WTC11 (cell line): ENCODE data around the gene MARVELD1. TPM values are rescaled to one million over a fixed set of nuclear protein-coding genes. Genes with fewer than 3 reads are reported as not detected.

Experiments
- ATAC-seq: fragments of 200-7000 bp; cut with Tn5 transposase; 2 replicates; pipeline ENCODE4 v1.10.0; 2021; ENCODE audit warnings: mild to moderate bottlenecking, moderate library complexity
- CTCF ChIA-PET: fragments of 300-600 bp; sonication (Branson Sonifier 250); formaldehyde crosslinking; loops from one replicate; lab custom pipeline; 2021; ENCODE audit warnings: antibody characterized with exemption; lab: Charles Lee
- POLR2A ChIA-PET: fragments of 350-600 bp; sonication (Branson Sonifier 250); formaldehyde crosslinking; loops from one replicate; lab custom pipeline; 2021; ENCODE audit warnings: antibody characterized with exemption; lab: Charles Lee
- DNase-seq: peaks from one replicate; pipeline ENCODE4 v3.0.0; 2021; ENCODE audit warnings: low spot score
- H3K27ac Mint-ChIP-seq: 2 replicates; pipeline ENCODE4 v1.8.0; 2021; ENCODE audit warnings: mixed read lengths
- H3K27me3 Mint-ChIP-seq: 2 replicates; pipeline ENCODE4 v1.8.0; 2021; ENCODE audit warnings: low read depth, mild to moderate bottlenecking, moderate library complexity, mixed read lengths
- H3K36me3 Mint-ChIP-seq: 2 replicates; pipeline ENCODE4 v1.8.0; 2021; ENCODE audit warnings: mixed read lengths
- H3K4me1 Mint-ChIP-seq: 2 replicates; pipeline ENCODE4 v1.8.0; 2022; ENCODE audit warnings: mixed read lengths
- H3K4me3 Mint-ChIP-seq: 2 replicates; pipeline ENCODE4 v1.8.0; 2021; ENCODE audit warnings: mild to moderate bottlenecking, moderate library complexity, mixed read lengths
- H3K9me3 Mint-ChIP-seq: 2 replicates; pipeline ENCODE4 v1.8.0; 2021; ENCODE audit warnings: mixed read lengths
- ATF1 ChIP-seq: sonication (generic); formaldehyde crosslinking; IDR thresholded peaks from 2 replicates; pipeline ENCODE4 v1.8.1; 2023; ENCODE audit warnings: mild to moderate bottlenecking, moderate library complexity, missing genetic modification reagents
- FOXK1 ChIP-seq: sonication (generic); formaldehyde crosslinking; IDR thresholded peaks from 2 replicates; pipeline ENCODE4 v1.8.0; 2022; ENCODE audit warnings: mild to moderate bottlenecking, moderate library complexity, missing genetic modification reagents
- GTF2I ChIP-seq: fragments of 250-450 bp; sonication (Bioruptor Pico); conservative IDR thresholded peaks from 2 replicates; pipeline ENCODE4 v1.4.0; 2021; ENCODE audit warnings: mild to moderate bottlenecking
- HMGXB4 ChIP-seq: sonication (generic); formaldehyde crosslinking; IDR thresholded peaks from 2 replicates; pipeline ENCODE4 v1.8.1; 2023; ENCODE audit warnings: mild to moderate bottlenecking, moderate library complexity, missing genetic modification reagents
- JUN ChIP-seq: sonication (generic); formaldehyde crosslinking; IDR thresholded peaks from 2 replicates; pipeline ENCODE4 v1.8.0; 2023; ENCODE audit warnings: mild to moderate bottlenecking, missing genetic modification reagents
- KAT7 ChIP-seq: sonication (generic); formaldehyde crosslinking; IDR thresholded peaks from 2 replicates; pipeline ENCODE4 v1.8.1; 2023; ENCODE audit warnings: missing genetic modification reagents, mild to moderate bottlenecking, borderline replicate concordance
- MXD4 ChIP-seq: fragments of 250-450 bp; sonication (Bioruptor Pico); IDR thresholded peaks from 2 replicates; pipeline ENCODE4 v1.8.0; 2021; ENCODE audit warnings: mild to moderate bottlenecking, moderate library complexity, borderline replicate concordance
- SMAD4 ChIP-seq: sonication (generic); formaldehyde crosslinking; IDR thresholded peaks from 2 replicates; pipeline ENCODE4 v1.8.0; 2022; ENCODE audit warnings: mild to moderate bottlenecking, missing genetic modification reagents
- TP53 ChIP-seq: sonication (generic); formaldehyde crosslinking; IDR thresholded peaks from 2 replicates; pipeline ENCODE4 v1.8.1; 2023; ENCODE audit warnings: mild to moderate bottlenecking, missing genetic modification reagents
- USF2 ChIP-seq: sonication (generic); formaldehyde crosslinking; IDR thresholded peaks from 2 replicates; pipeline ENCODE4 v1.8.1; 2023; ENCODE audit warnings: mild to moderate bottlenecking, missing genetic modification reagents, moderate library complexity
- ZBTB21 ChIP-seq: sonication (generic); formaldehyde crosslinking; IDR thresholded peaks from 2 replicates; pipeline ENCODE4 v1.8.1; 2023; ENCODE audit warnings: mild to moderate bottlenecking, missing genetic modification reagents, borderline replicate concordance
- total RNA-seq: library from RNA; stranded (reverse); gene quantifications from 3 replicates; pipeline ENCODE4 v1.2.3, GENCODE V29; 2021
- TF ChIP-seq, protein P1 (sequence below): sonication (generic); formaldehyde crosslinking; IDR thresholded peaks from 2 replicates; pipeline ENCODE4 v1.8.0; 2023; ENCODE audit warnings: missing genetic modification reagents, mild to moderate bottlenecking, borderline replicate concordance
- TF ChIP-seq, protein P2 (sequence below): fragments of 200-600 bp; IDR thresholded peaks from 2 replicates; pipeline ENCODE4 v1.8.0; 2022; ENCODE audit warnings: antibody characterized with exemption
- TF ChIP-seq, protein P3 (sequence below): sonication (generic); formaldehyde crosslinking; IDR thresholded peaks from 2 replicates; pipeline ENCODE4 v1.8.0; 2022; ENCODE audit warnings: mild to moderate bottlenecking, missing genetic modification reagents
- TF ChIP-seq, protein P4 (sequence below): sonication (generic); formaldehyde crosslinking; conservative IDR thresholded peaks from 2 replicates; pipeline ENCODE4 v1.8.1; 2022; ENCODE audit warnings: mild to moderate bottlenecking, missing genetic modification reagents
- TF ChIP-seq, protein P5 (sequence below): sonication (generic); formaldehyde crosslinking; IDR thresholded peaks from 2 replicates; pipeline ENCODE4 v1.8.0; 2022; ENCODE audit warnings: mild to moderate bottlenecking, missing genetic modification reagents
- TF ChIP-seq, protein P6 (sequence below): sonication (generic); formaldehyde crosslinking; IDR thresholded peaks from 2 replicates; pipeline ENCODE4 v1.8.1; 2023; ENCODE audit warnings: mild to moderate bottlenecking, missing genetic modification reagents
- TF ChIP-seq, protein P7 (sequence below): sonication (generic); formaldehyde crosslinking; IDR thresholded peaks from 2 replicates; pipeline ENCODE4 v1.8.0; 2022; ENCODE audit warnings: mild to moderate bottlenecking, missing genetic modification reagents
- TF ChIP-seq, protein P8 (sequence below): sonication (generic); formaldehyde crosslinking; IDR thresholded peaks from 2 replicates; pipeline ENCODE4 v1.8.0; 2023; ENCODE audit warnings: missing genetic modification reagents

The MARVELD1 gene
- total RNA-seq, 1 experiment from 2014 or later = 37.7 TPM

GRCh38 chr10:97736403-97736901 lies 22.9 kb downstream of the MARVELD1 start:
- peaks cover 10% of the 10 kb centered on the region for H3K4me1 Mint-ChIP-seq
- peak overlapping the region; percentile 87 for H3K4me3 Mint-ChIP-seq
- peaks cover 32% of the 10 kb centered on the region for H3K36me3 Mint-ChIP-seq
- peaks cover 14% of the 10 kb centered on the region for H3K9me3 Mint-ChIP-seq
- ATAC-seq (peak; percentile 4), DNase-seq (no peak)
- CTCF ChIA-PET = interaction anchor here (0.8 to 4.8 kb wide), 14 partner anchors 8 to 96 kb away, joined by 3 to 36 read pairs (median 4); partner anchors contain the start of gene AVPI1
- POLR2A ChIA-PET = interaction anchor here (0.8 to 1.5 kb wide), 6 partner anchors 22 to 335 kb away, joined by 3 to 17 read pairs (median 4); partner anchors contain the start of genes AVPI1, MARVELD1 and RRP12
- TF ChIP-seq ZBTB21 (CRISPR knock-in tag) (no peak), GTF2I (CRISPR knock-in tag) (no peak), KAT7 (no peak), SMAD4 (CRISPR knock-in tag) (no peak), HMGXB4 (CRISPR knock-in tag) (no peak), ATF1 (CRISPR knock-in tag) (no peak), MXD4 (no peak), FOXK1 (no peak), TP53 (no peak), JUN (CRISPR knock-in tag) (no peak), USF2 (CRISPR knock-in tag) (no peak)
- TF ChIP-seq, protein P1, sequence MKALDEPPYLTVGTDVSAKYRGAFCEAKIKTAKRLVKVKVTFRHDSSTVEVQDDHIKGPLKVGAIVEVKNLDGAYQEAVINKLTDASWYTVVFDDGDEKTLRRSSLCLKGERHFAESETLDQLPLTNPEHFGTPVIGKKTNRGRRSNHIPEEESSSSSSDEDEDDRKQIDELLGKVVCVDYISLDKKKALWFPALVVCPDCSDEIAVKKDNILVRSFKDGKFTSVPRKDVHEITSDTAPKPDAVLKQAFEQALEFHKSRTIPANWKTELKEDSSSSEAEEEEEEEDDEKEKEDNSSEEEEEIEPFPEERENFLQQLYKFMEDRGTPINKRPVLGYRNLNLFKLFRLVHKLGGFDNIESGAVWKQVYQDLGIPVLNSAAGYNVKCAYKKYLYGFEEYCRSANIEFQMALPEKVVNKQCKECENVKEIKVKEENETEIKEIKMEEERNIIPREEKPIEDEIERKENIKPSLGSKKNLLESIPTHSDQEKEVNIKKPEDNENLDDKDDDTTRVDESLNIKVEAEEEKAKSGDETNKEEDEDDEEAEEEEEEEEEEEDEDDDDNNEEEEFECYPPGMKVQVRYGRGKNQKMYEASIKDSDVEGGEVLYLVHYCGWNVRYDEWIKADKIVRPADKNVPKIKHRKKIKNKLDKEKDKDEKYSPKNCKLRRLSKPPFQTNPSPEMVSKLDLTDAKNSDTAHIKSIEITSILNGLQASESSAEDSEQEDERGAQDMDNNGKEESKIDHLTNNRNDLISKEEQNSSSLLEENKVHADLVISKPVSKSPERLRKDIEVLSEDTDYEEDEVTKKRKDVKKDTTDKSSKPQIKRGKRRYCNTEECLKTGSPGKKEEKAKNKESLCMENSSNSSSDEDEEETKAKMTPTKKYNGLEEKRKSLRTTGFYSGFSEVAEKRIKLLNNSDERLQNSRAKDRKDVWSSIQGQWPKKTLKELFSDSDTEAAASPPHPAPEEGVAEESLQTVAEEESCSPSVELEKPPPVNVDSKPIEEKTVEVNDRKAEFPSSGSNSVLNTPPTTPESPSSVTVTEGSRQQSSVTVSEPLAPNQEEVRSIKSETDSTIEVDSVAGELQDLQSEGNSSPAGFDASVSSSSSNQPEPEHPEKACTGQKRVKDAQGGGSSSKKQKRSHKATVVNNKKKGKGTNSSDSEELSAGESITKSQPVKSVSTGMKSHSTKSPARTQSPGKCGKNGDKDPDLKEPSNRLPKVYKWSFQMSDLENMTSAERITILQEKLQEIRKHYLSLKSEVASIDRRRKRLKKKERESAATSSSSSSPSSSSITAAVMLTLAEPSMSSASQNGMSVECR = no peak
- TF ChIP-seq, protein P2, sequence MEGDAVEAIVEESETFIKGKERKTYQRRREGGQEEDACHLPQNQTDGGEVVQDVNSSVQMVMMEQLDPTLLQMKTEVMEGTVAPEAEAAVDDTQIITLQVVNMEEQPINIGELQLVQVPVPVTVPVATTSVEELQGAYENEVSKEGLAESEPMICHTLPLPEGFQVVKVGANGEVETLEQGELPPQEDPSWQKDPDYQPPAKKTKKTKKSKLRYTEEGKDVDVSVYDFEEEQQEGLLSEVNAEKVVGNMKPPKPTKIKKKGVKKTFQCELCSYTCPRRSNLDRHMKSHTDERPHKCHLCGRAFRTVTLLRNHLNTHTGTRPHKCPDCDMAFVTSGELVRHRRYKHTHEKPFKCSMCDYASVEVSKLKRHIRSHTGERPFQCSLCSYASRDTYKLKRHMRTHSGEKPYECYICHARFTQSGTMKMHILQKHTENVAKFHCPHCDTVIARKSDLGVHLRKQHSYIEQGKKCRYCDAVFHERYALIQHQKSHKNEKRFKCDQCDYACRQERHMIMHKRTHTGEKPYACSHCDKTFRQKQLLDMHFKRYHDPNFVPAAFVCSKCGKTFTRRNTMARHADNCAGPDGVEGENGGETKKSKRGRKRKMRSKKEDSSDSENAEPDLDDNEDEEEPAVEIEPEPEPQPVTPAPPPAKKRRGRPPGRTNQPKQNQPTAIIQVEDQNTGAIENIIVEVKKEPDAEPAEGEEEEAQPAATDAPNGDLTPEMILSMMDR = no peak
- TF ChIP-seq, protein P3, sequence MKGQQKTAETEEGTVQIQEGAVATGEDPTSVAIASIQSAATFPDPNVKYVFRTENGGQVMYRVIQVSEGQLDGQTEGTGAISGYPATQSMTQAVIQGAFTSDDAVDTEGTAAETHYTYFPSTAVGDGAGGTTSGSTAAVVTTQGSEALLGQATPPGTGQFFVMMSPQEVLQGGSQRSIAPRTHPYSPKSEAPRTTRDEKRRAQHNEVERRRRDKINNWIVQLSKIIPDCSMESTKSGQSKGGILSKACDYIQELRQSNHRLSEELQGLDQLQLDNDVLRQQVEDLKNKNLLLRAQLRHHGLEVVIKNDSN (CRISPR knock-in tag) = no peak
- TF ChIP-seq, protein P4, sequence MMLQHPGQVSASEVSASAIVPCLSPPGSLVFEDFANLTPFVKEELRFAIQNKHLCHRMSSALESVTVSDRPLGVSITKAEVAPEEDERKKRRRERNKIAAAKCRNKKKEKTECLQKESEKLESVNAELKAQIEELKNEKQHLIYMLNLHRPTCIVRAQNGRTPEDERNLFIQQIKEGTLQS = no peak
- TF ChIP-seq, protein P5, sequence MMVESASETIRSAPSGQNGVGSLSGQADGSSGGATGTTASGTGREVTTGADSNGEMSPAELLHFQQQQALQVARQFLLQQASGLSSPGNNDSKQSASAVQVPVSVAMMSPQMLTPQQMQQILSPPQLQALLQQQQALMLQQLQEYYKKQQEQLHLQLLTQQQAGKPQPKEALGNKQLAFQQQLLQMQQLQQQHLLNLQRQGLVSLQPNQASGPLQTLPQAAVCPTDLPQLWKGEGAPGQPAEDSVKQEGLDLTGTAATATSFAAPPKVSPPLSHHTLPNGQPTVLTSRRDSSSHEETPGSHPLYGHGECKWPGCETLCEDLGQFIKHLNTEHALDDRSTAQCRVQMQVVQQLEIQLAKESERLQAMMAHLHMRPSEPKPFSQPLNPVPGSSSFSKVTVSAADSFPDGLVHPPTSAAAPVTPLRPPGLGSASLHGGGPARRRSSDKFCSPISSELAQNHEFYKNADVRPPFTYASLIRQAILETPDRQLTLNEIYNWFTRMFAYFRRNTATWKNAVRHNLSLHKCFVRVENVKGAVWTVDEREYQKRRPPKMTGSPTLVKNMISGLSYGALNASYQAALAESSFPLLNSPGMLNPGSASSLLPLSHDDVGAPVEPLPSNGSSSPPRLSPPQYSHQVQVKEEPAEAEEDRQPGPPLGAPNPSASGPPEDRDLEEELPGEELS (CRISPR knock-in tag) = no peak
- TF ChIP-seq, protein P6, sequence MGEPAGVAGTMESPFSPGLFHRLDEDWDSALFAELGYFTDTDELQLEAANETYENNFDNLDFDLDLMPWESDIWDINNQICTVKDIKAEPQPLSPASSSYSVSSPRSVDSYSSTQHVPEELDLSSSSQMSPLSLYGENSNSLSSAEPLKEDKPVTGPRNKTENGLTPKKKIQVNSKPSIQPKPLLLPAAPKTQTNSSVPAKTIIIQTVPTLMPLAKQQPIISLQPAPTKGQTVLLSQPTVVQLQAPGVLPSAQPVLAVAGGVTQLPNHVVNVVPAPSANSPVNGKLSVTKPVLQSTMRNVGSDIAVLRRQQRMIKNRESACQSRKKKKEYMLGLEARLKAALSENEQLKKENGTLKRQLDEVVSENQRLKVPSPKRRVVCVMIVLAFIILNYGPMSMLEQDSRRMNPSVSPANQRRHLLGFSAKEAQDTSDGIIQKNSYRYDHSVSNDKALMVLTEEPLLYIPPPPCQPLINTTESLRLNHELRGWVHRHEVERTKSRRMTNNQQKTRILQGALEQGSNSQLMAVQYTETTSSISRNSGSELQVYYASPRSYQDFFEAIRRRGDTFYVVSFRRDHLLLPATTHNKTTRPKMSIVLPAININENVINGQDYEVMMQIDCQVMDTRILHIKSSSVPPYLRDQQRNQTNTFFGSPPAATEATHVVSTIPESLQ (CRISPR knock-in tag) = no peak
- TF ChIP-seq, protein P7, sequence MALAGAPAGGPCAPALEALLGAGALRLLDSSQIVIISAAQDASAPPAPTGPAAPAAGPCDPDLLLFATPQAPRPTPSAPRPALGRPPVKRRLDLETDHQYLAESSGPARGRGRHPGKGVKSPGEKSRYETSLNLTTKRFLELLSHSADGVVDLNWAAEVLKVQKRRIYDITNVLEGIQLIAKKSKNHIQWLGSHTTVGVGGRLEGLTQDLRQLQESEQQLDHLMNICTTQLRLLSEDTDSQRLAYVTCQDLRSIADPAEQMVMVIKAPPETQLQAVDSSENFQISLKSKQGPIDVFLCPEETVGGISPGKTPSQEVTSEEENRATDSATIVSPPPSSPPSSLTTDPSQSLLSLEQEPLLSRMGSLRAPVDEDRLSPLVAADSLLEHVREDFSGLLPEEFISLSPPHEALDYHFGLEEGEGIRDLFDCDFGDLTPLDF = no peak
- TF ChIP-seq, protein P8, sequence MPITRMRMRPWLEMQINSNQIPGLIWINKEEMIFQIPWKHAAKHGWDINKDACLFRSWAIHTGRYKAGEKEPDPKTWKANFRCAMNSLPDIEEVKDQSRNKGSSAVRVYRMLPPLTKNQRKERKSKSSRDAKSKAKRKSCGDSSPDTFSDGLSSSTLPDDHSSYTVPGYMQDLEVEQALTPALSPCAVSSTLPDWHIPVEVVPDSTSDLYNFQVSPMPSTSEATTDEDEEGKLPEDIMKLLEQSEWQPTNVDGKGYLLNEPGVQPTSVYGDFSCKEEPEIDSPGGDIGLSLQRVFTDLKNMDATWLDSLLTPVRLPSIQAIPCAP (CRISPR knock-in tag) = no peak
- peaks cover 38% of the 10 kb centered on the region for H3K27me3 Mint-ChIP-seq
- no peak overlapping the region for H3K27ac Mint-ChIP-seq
